ENCODE data around the gene ADGRV1. TPM values are rescaled to one million over a fixed set of nuclear protein-coding genes. Genes with fewer than 3 reads are reported as not detected.
A peak's percentile ranks its signal among the peaks of the same experiment; 100 is the strongest.

The ADGRV1 gene
- total and polyA plus RNA-seq, 12 donors = 129 to 2,577 (median 695) TPM

GRCh38 chr5:91136271-91136670 is 577.7 kb downstream of the ADGRV1 start:
- TF ChIP-seq, protein P1, sequence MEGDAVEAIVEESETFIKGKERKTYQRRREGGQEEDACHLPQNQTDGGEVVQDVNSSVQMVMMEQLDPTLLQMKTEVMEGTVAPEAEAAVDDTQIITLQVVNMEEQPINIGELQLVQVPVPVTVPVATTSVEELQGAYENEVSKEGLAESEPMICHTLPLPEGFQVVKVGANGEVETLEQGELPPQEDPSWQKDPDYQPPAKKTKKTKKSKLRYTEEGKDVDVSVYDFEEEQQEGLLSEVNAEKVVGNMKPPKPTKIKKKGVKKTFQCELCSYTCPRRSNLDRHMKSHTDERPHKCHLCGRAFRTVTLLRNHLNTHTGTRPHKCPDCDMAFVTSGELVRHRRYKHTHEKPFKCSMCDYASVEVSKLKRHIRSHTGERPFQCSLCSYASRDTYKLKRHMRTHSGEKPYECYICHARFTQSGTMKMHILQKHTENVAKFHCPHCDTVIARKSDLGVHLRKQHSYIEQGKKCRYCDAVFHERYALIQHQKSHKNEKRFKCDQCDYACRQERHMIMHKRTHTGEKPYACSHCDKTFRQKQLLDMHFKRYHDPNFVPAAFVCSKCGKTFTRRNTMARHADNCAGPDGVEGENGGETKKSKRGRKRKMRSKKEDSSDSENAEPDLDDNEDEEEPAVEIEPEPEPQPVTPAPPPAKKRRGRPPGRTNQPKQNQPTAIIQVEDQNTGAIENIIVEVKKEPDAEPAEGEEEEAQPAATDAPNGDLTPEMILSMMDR (IDR thresholded peaks at IDR 0.05) = no peak
- TF ChIP-seq POLR2A (IDR thresholded peaks at IDR 0.05) = no peak
- Histone ChIP-seq H3K27ac (peak overlapping the region in 1 of 5 donors; percentile 6), H3K4me1 (replicated peaks in 1 of 2) (peaks cover 8 to 14% of the 10 kb centered on the region in 2 donors), H3K36me3 (replicated peaks in 1 of 2) (no peaks in the 10 kb centered on the region), H3K4me3 (no peak overlapping the region), H3K9me3 (replicated peaks in 1 of 3) (no peaks in the 10 kb centered on the region), H3K27me3 (no peaks in the 10 kb centered on the region)
- intact Hi-C loops (cut with DNase I) = no loop called here
- 17 to 55% (median 42%) methylated on average over 1 of the region's 1 CpG for WGBS, 4 donors
- no peak for DNase-seq

DNA sequence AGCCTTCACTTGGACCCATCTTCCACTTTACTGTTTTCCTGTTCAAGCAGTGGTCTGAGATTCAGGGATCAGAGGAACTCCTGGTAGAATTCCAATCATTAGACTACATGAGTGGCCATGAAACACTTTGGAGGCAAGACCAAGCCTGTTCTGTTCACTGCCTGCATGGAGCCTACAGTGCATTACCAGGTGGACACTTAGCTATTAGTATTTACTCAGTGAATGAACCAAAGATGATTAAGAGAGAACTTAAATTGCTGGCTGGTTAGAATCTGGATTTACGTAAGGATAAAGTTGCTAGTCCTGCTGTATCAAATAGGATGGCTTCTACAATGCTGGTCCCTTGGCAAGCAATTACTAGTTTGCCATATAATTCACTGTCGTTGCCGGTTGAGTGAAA is 579.0 kb downstream of the ADGRV1 start:
- intact Hi-C loops (cut with DNase I) = no loop called here

DNA sequence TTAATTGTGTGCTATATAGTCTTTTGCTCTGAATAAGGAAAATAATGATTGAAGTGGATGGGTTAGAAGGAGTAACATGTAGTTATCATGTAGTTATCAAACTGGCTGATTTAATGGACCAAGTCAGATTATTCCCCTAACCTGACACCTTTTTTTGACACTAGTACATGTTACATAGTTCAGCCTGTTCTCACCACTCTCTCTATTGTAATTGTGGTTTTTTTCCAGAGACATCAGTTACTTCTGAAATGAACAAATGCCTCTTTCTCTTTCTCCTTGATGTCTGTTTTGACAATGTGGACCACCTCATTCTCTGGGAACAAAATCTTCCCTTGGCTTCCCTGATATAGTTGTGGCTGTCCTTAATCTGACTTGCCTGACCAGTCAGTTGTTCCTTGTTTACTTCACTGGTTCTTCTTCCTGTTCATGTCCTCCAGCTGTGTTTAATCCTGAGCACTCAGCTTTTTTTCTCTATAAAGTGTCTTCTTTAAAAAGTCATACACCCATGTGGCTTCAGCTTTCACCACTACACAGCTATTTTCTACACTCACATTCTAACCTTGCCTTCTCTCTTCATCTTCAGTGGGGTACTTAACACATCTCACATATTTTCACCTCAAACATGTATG is 581.1 kb downstream of the ADGRV1 start:
- H3K27me3 ChIP-seq = no peaks in the 10 kb centered on the region
- TF ChIP-seq, protein P1 (IDR thresholded peaks at IDR 0.05) = no peak
- TF ChIP-seq POLR2A (IDR thresholded peaks at IDR 0.05) = no peak
- no peaks in the 10 kb centered on the region for H3K36me3 ChIP-seq (replicated peaks in 1 of 2)
- H3K4me1 ChIP-seq (replicated peaks in 1 of 2) = peaks cover 18 to 30% of the 10 kb centered on the region in 2 donors
- DNase-seq = no peak
- peak overlapping the region in 2 of 5 donors; percentile 22 to 42 for H3K27ac ChIP-seq
- H3K9me3 ChIP-seq (replicated peaks in 1 of 3) = no peaks in the 10 kb centered on the region
- H3K4me3 ChIP-seq = no peak overlapping the region
- intact Hi-C loops (cut with DNase I) = no loop called here

More for the DNA sequence above, 579.0 kb downstream of the ADGRV1 start:
- Histone ChIP-seq H3K4me3 (no peak overlapping the region), H3K27me3 (no peaks in the 10 kb centered on the region), H3K36me3 (replicated peaks in 1 of 2) (no peaks in the 10 kb centered on the region), H3K27ac (peak overlapping the region in 1 of 5 donors; percentile 7), H3K4me1 (replicated peaks in 1 of 2) (peaks cover 8 to 23% of the 10 kb centered on the region in 2 donors), H3K9me3 (replicated peaks in 1 of 3) (no peaks in the 10 kb centered on the region)
- WGBS, 4 donors = 92 to 100% (median 94%) methylated on average over 3 of the region's 3 CpGs
- TF ChIP-seq, protein P1 (IDR thresholded peaks at IDR 0.05) = no peak
- TF ChIP-seq POLR2A (IDR thresholded peaks at IDR 0.05) = no peak
- no peak for DNase-seq

DNA sequence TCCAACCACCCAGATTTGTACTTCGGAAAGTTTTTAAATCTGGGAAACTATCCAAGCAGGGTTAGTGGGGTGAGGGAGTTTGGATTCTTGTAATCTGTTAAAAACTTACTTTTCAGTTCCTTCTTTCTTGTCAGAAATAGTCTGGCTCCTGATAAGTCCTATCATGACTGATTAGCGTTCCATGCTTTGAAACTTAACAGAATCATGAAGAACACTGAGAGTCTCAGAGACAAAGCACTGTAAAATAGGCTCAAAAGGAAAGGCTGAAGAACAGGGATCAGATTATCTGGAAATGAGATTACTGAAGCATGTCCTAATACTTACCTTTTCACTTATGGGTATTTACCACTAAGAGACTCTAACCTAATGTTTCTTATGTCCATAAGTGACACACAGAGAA is 582.1 kb downstream of the ADGRV1 start:
- H3K4me1 ChIP-seq (replicated peaks in 1 of 2) = peaks cover 24 to 40% of the 10 kb centered on the region in 2 donors
- intact Hi-C loops (cut with DNase I) = no loop called here
- DNase-seq = no peak
- WGBS, 4 donors = 47 to 71% (median 63%) methylated on average over 2 of the region's 2 CpGs
- TF ChIP-seq, protein P1 (IDR thresholded peaks at IDR 0.05) = no peak
- no peak for TF ChIP-seq POLR2A (IDR thresholded peaks at IDR 0.05)
- no peaks in the 10 kb centered on the region for H3K36me3 ChIP-seq (replicated peaks in 1 of 2)
- no peak overlapping the region for H3K4me3 ChIP-seq
- H3K9me3 ChIP-seq (replicated peaks in 1 of 3) = no peaks in the 10 kb centered on the region
- H3K27me3 ChIP-seq = no peaks in the 10 kb centered on the region
- peak overlapping the region in 2 of 5 donors; percentile 9 to 22 for H3K27ac ChIP-seq
